ENCODE data around the gene DNAJC16. TPM values are rescaled to one million over a fixed set of nuclear protein-coding genes. Genes with fewer than 3 reads are reported as not detected.

Gene DNAJC16
- total RNA-seq, 4 donors from 2014 or later = 20.8 to 64.4 (median 31.8) TPM

DNA sequence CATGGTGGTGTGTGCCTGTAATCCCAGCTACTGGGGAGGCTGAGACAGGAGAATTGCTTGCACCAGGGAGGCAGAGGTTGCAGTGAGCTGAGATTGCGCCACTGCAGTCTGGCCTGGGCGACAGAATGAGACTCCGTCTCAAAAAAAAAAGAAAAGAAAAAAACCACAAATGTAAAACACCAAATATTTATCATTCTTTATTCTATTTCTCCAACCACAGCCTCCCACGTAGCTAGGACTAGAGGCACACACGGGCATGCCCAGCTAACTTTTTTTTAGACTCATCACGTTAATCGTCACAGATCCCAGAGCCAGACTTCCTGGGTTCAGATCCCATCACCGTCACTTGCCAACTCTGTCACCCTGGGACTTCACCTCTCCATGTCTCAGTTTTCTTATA lies 13.5 kb downstream of the DNAJC16 start:
- no peak for TF ChIP-seq POLR2A (IDR thresholded peaks at IDR 0.05)
- TF ChIP-seq, protein P1, sequence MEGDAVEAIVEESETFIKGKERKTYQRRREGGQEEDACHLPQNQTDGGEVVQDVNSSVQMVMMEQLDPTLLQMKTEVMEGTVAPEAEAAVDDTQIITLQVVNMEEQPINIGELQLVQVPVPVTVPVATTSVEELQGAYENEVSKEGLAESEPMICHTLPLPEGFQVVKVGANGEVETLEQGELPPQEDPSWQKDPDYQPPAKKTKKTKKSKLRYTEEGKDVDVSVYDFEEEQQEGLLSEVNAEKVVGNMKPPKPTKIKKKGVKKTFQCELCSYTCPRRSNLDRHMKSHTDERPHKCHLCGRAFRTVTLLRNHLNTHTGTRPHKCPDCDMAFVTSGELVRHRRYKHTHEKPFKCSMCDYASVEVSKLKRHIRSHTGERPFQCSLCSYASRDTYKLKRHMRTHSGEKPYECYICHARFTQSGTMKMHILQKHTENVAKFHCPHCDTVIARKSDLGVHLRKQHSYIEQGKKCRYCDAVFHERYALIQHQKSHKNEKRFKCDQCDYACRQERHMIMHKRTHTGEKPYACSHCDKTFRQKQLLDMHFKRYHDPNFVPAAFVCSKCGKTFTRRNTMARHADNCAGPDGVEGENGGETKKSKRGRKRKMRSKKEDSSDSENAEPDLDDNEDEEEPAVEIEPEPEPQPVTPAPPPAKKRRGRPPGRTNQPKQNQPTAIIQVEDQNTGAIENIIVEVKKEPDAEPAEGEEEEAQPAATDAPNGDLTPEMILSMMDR (IDR thresholded peaks at IDR 0.05) = no peak
- Histone ChIP-seq H3K36me3 (peaks cover 0 to 83% (median 0%) of the 10 kb centered on the region in 3 donors), H3K4me1 (no peaks in the 10 kb centered on the region), H3K27ac (no peak overlapping the region), H3K4me3 (no peak overlapping the region), H3K27me3 (no peaks in the 10 kb centered on the region), H3K9me3 (no peaks in the 10 kb centered on the region)
- DNase-seq = no peak

DNA sequence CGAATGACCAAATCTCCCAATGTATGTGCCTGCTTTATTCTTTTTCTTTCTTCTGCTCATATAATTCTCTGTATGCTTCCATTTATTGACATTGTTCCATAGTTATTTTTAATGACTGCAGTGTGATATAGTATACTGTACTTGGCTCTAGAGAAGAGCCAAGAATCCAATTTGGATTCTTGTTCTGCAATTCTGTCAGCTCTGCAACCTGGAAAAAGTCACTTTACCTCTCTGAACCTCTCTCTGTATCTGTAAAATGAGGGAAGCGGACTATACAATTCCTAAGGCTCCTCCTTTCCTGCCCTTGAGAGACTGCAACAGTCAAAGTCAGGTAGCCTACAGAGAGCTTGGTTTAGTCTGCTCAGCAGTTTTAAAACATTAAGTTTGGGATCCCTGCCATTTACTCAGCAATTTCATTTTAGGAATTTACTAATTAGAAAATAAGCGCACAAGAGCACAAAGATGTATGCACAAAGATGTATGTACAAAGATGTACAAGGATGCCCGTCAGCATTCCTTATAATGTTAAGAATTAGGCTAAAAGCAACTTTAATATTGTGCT lies 14.7 kb downstream of the DNAJC16 start:
- Histone ChIP-seq H3K4me3 (no peak overlapping the region), H3K36me3 (peaks cover 0 to 83% (median 0%) of the 10 kb centered on the region in 3 donors), H3K27ac (no peak overlapping the region), H3K9me3 (no peaks in the 10 kb centered on the region), H3K4me1 (no peaks in the 10 kb centered on the region), H3K27me3 (no peaks in the 10 kb centered on the region)
- no peak for DNase-seq
- TF ChIP-seq, protein P1 (IDR thresholded peaks at IDR 0.05) = no peak
- no peak for TF ChIP-seq POLR2A (IDR thresholded peaks at IDR 0.05)

GRCh38 chr1:15542388-15543250 lies 16.0 kb downstream of the DNAJC16 start:
- Histone ChIP-seq H3K4me1 (no peaks in the 10 kb centered on the region), H3K4me3 (no peak overlapping the region), H3K9me3 (no peaks in the 10 kb centered on the region), H3K36me3 (peaks cover 0 to 85% (median 0%) of the 10 kb centered on the region in 3 donors), H3K27me3 (no peaks in the 10 kb centered on the region), H3K27ac (no peak overlapping the region)
- no peak for TF ChIP-seq POLR2A (IDR thresholded peaks at IDR 0.05)
- TF ChIP-seq, protein P1 (IDR thresholded peaks at IDR 0.05) = no peak
- no peak for DNase-seq

GRCh38 chr1:15543251-15543588 lies 16.6 kb downstream of the DNAJC16 start:
- no peaks in the 10 kb centered on the region for H3K27me3 ChIP-seq
- no peaks in the 10 kb centered on the region for H3K4me1 ChIP-seq
- no peak overlapping the region for H3K27ac ChIP-seq
- no peak for DNase-seq
- no peak for TF ChIP-seq POLR2A (IDR thresholded peaks at IDR 0.05)
- TF ChIP-seq, protein P1 (IDR thresholded peaks at IDR 0.05) = no peak
- H3K4me3 ChIP-seq = no peak overlapping the region
- H3K9me3 ChIP-seq = no peaks in the 10 kb centered on the region
- peaks cover 0 to 85% (median 0%) of the 10 kb centered on the region in 3 donors for H3K36me3 ChIP-seq

DNA sequence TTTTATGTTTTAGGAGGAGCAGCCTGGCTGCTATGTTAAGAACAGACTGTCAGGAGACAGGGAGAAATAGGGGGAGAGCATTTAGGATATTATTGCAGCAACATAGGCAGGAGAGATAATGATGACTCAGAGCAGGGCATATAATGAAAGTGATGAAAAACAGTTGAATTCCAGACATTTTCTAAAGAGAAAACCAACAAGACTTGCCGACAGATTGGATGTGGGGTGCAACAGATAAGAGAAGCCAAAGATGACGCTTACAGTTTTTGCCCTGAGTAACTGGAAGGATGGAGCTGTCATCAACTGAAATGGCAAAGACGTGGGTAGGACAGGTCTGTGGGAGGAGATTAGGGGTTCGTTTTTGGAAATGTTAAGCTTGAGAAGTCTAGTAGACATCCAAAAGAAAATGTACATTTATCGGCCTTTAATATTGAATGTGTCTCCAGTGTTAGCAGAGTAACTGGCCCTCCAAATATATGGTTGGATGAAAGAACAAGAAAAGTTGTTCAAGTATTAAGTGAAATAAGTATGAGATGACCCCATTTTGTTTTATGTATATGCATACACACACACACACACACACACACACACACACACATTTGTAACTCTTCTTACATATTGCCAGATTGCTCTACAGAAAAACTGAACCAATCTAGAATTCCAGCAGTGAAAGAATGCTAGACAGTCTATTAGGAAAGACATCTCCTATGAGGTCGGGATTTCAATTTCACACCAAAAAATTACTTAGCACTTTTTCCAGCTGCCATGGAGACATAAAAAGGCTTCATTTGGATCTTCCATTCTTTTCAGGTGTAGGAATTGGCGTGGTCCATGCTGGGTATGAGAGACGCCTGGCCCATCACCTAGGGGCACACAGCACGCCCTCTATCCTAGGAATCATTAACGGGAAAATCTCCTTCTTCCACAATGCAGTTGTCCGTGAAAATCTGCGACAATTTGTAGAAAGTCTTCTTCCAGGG lies 17.2 kb downstream of the DNAJC16 start:
- no peak overlapping the region for H3K27ac ChIP-seq
- no peak overlapping the region for H3K4me3 ChIP-seq
- H3K9me3 ChIP-seq = no peaks in the 10 kb centered on the region
- DNase-seq = no peak
- H3K27me3 ChIP-seq = no peaks in the 10 kb centered on the region
- no peak for TF ChIP-seq POLR2A (IDR thresholded peaks at IDR 0.05)
- TF ChIP-seq, protein P1 (IDR thresholded peaks at IDR 0.05) = no peak
- H3K4me1 ChIP-seq = no peaks in the 10 kb centered on the region
- peaks cover 0 to 89% (median 0%) of the 10 kb centered on the region in 3 donors for H3K36me3 ChIP-seq

Data from Peyer's patch (tissue), 4 donors.